ENCODE results near the gene PSENEN. TPM values are rescaled to one million over a fixed set of nuclear protein-coding genes. Genes with fewer than 3 reads are reported as not detected.
"Not testable (repeated sequence)": the region's sequence is repeated elsewhere in the genome, so short reads cannot be mapped to it uniquely, and the experiment has no call there.

Gene PSENEN
- total RNA-seq, 1 experiment from 2014 or later: 70.2 TPM

GRCh38 chr19:35723671-35724070, 21.8 kb upstream of the PSENEN start:
- Mint-ChIP-seq H3K4me3 (ENCODE audit: unreplicated experiment) (no peak overlapping the region), H3K27me3 (ENCODE audit: insufficient read depth, unreplicated experiment) (no peaks in the 10 kb centered on the region), H3K9me3 (ENCODE audit: unreplicated experiment) (no peaks in the 10 kb centered on the region), H3K4me1 (ENCODE audit: low read depth, unreplicated experiment) (peaks cover 7% of the 10 kb centered on the region), H3K36me3 (ENCODE audit: insufficient read depth, unreplicated experiment) (peaks cover 86% of the 10 kb centered on the region), H3K27ac (ENCODE audit: unreplicated experiment) (no peak overlapping the region)
- BruUV-seq (replicated peaks): no TSS peak
- Histone ChIP-seq H3K4me1 (no peaks in the 10 kb centered on the region), H3K36me3 (ENCODE audit: control insufficient read depth, insufficient read depth, low read length) (peaks cover 5% of the 10 kb centered on the region), H3K9me3 (no peaks in the 10 kb centered on the region), H3K4me3 (ENCODE audit: low read depth, low read length) (no peak overlapping the region), H3K27me3 (replicated peaks; ENCODE audit: control insufficient read depth, insufficient read depth, low read length) (no peaks in the 10 kb centered on the region)
- DNase-seq: no peak
- intact Hi-C loops (cut with micrococcal nuclease; ENCODE audit: unreplicated experiment): no loop called here
- ChIA-PET CTCF (no interaction called here), POLR2A (interaction anchor here (0.7 kb wide), 1 partner anchor 17 kb away, joined by 4 read pairs; no protein-coding TSS in a partner anchor)
- no peak for TF ChIP-seq CTCF (IDR thresholded peaks at IDR 0.05; ENCODE audit: insufficient read depth in 1 of 2, low read depth in 1 of 2, low read length in 1 of 2, severe bottlenecking in 1 of 2, unreplicated experiment in 1 of 2)

GRCh38 chr19:35724132-35724531, 21.3 kb upstream of the PSENEN start:
- BruUV-seq (replicated peaks); H3K27ac Mint-ChIP-seq (ENCODE audit: unreplicated experiment); H3K4me3 Mint-ChIP-seq (ENCODE audit: unreplicated experiment); intact Hi-C loops (cut with micrococcal nuclease; ENCODE audit: unreplicated experiment); H3K27me3 ChIP-seq (replicated peaks; ENCODE audit: control insufficient read depth, insufficient read depth, low read length); H3K27me3 Mint-ChIP-seq (ENCODE audit: insufficient read depth, unreplicated experiment); DNase-seq; H3K4me1 ChIP-seq; H3K36me3 ChIP-seq (ENCODE audit: control insufficient read depth, insufficient read depth, low read length); H3K4me1 Mint-ChIP-seq (ENCODE audit: low read depth, unreplicated experiment); H3K4me3 ChIP-seq (ENCODE audit: low read depth, low read length); H3K9me3 Mint-ChIP-seq (ENCODE audit: unreplicated experiment); H3K9me3 ChIP-seq; POLR2A ChIA-PET; CTCF ChIA-PET: not testable (repeated sequence)
- peaks cover 90% of the 10 kb centered on the region for H3K36me3 Mint-ChIP-seq (ENCODE audit: insufficient read depth, unreplicated experiment)

GRCh38 chr19:35724560-35724959, 20.9 kb upstream of the PSENEN start:
- ChIA-PET CTCF (no interaction called here), POLR2A (no interaction called here)
- no peaks in the 10 kb centered on the region for H3K9me3 Mint-ChIP-seq (ENCODE audit: unreplicated experiment)
- H3K4me3 Mint-ChIP-seq (ENCODE audit: unreplicated experiment): no peak overlapping the region
- TF ChIP-seq CTCF (IDR thresholded peaks at IDR 0.05; ENCODE audit: insufficient read depth in 1 of 2, low read depth in 1 of 2, low read length in 1 of 2, severe bottlenecking in 1 of 2, unreplicated experiment in 1 of 2): no peak
- H3K36me3 ChIP-seq (ENCODE audit: control insufficient read depth, insufficient read depth, low read length): peaks cover 6% of the 10 kb centered on the region
- no peak overlapping the region for H3K4me3 ChIP-seq (ENCODE audit: low read depth, low read length)
- no peak for DNase-seq
- H3K4me1 Mint-ChIP-seq (ENCODE audit: low read depth, unreplicated experiment): peaks cover 1% of the 10 kb centered on the region
- H3K4me1 ChIP-seq: no peaks in the 10 kb centered on the region
- peaks cover 94% of the 10 kb centered on the region for H3K36me3 Mint-ChIP-seq (ENCODE audit: insufficient read depth, unreplicated experiment)
- BruUV-seq (replicated peaks): no TSS peak
- intact Hi-C loops (cut with micrococcal nuclease; ENCODE audit: unreplicated experiment): no loop called here
- H3K9me3 ChIP-seq: no peaks in the 10 kb centered on the region
- H3K27me3 ChIP-seq (replicated peaks; ENCODE audit: control insufficient read depth, insufficient read depth, low read length): no peaks in the 10 kb centered on the region
- no peaks in the 10 kb centered on the region for H3K27me3 Mint-ChIP-seq (ENCODE audit: insufficient read depth, unreplicated experiment)
- H3K27ac Mint-ChIP-seq (ENCODE audit: unreplicated experiment): no peak overlapping the region
